GM19397 (cell line): ENCODE data around the gene DHRS7B.
"Not testable (repeated sequence)": the region's sequence is repeated elsewhere in the genome, so short reads cannot be mapped to it uniquely, and the experiment has no call there.

Source experiments
- ATAC-seq: cut with Tn5 transposase; IDR thresholded peaks from one replicate; pipeline ENCODE4 v1.9.1; 2021; ENCODE audit warnings: mild to moderate bottlenecking, moderate library complexity; ENCODE audit not compliant: unreplicated experiment

Gene DHRS7B

GRCh38 chr17:21202512-21202911, 75.7 kb downstream of the DHRS7B start:
- ATAC-seq = no peak

GRCh38 chr17:21204935-21205334, 78.2 kb downstream of the DHRS7B start:
- no peak for ATAC-seq

GRCh38 chr17:21208352-21208751, 81.6 kb downstream of the DHRS7B start:
- no peak for ATAC-seq

GRCh38 chr17:21209511-21210175, 82.9 kb downstream of the DHRS7B start:
- no peak for ATAC-seq

GRCh38 chr17:21210411-21211076, 83.8 kb downstream of the DHRS7B start:
- no peak for ATAC-seq

- ATAC-seq = no peak
Measured at GRCh38 chr17:21211825-21212479, 85.2 kb downstream of the DHRS7B start.

- ATAC-seq = no peak
Measured at GRCh38 chr17:21212826-21213637, 86.3 kb downstream of the DHRS7B start.

- peak; percentile 20 for ATAC-seq
Measured at GRCh38 chr17:21213638-21214014, 86.9 kb downstream of the DHRS7B start.

- peak; percentile 84 for ATAC-seq
Measured at GRCh38 chr17:21214015-21214776, 87.4 kb downstream of the DHRS7B start, which contains the start of gene TMEM11. Gene TMEM11, minus strand, starts transcription at chr17:21214161. Its CDS starts 9 bp downstream, at chr17:21214152.

GRCh38 chr17:21214777-21215541, 88.2 kb downstream of the DHRS7B start:
- ATAC-seq = peak; percentile 8

GRCh38 chr17:21215935-21216334, 89.2 kb downstream of the DHRS7B start:
- no peak for ATAC-seq

- ATAC-seq = no peak
Measured at GRCh38 chr17:21217346-21217745, 90.6 kb downstream of the DHRS7B start.

- no peak for ATAC-seq
Measured at GRCh38 chr17:21218101-21218500, 91.3 kb downstream of the DHRS7B start.

- ATAC-seq = no peak
Measured at GRCh38 chr17:21218831-21219380, 92.1 kb downstream of the DHRS7B start.

- no peak for ATAC-seq
Measured at GRCh38 chr17:21223086-21223485, 96.3 kb downstream of the DHRS7B start.

GRCh38 chr17:21227277-21227676, 100.5 kb downstream of the DHRS7B start:
- not testable (repeated sequence) for ATAC-seq

- no peak for ATAC-seq
Measured at GRCh38 chr17:21228111-21228510, 101.3 kb downstream of the DHRS7B start.

- no peak for ATAC-seq
Measured at GRCh38 chr17:21228845-21229244, 102.1 kb downstream of the DHRS7B start.

- ATAC-seq = no peak
Measured at GRCh38 chr17:21231533-21231932, 104.8 kb downstream of the DHRS7B start.
